Activated B cell treated with CpG ODN at 0.5 μM for 24 hours (primary cell): ENCODE results near the gene CDC42SE2. TPM values are rescaled to one million over a fixed set of nuclear protein-coding genes. Genes with fewer than 3 reads are reported as not detected.
A peak's percentile ranks its signal among the peaks of the same experiment; 100 is the strongest.

Experiments used
- ATAC-seq: fragments of 200-7000 bp; cut with Tn5 transposase; one replicate; pipeline ENCODE4 v1.10.0; 2021; ENCODE audit warnings: low read depth, mild to moderate bottlenecking, moderate library complexity
- CTCF ChIA-PET: fragments of 350-600 bp; sonication (Branson Sonifier 250); formaldehyde crosslinking; loops from one replicate; lab custom pipeline; 2021; ENCODE audit warnings: antibody characterized with exemption; lab: Charles Lee
- POLR2A ChIA-PET: fragments of 350-600 bp; sonication (Branson Sonifier 250); formaldehyde crosslinking; loops from one replicate; lab custom pipeline; 2021; ENCODE audit warnings: antibody characterized with exemption; lab: Charles Lee
- DNase-seq: peaks from one replicate; pipeline ENCODE4 v3.0.0; 2022
- H3K27ac Mint-ChIP-seq: one replicate; pipeline ENCODE4 v1.8.0; 2020; ENCODE audit warnings: mixed read lengths
- H3K27me3 Mint-ChIP-seq: one replicate; pipeline ENCODE4 v1.8.0; 2021; ENCODE audit warnings: mixed read lengths
- H3K36me3 Mint-ChIP-seq: one replicate; pipeline ENCODE4 v1.8.0; 2021; ENCODE audit warnings: low read depth, mixed read lengths
- H3K4me1 Mint-ChIP-seq: one replicate; pipeline ENCODE4 v1.8.0; 2021; ENCODE audit warnings: mixed read lengths
- H3K4me3 Mint-ChIP-seq: one replicate; pipeline ENCODE4 v1.8.0; 2020; ENCODE audit warnings: mild to moderate bottlenecking, mixed read lengths
- H3K9me3 Mint-ChIP-seq: one replicate; pipeline ENCODE4 v1.8.0; 2020; ENCODE audit warnings: mixed read lengths
- intact Hi-C: fragments of 100-400 bp; cut with micrococcal nuclease; formaldehyde crosslinking; loops from one replicate; pipeline ENCODE4 v1.15.1; 2024
- total RNA-seq: library from RNA; stranded (reverse); gene quantifications from 2 replicates; pipeline ENCODE4 v1.2.3, GENCODE V29; 2022
- TF ChIP-seq, protein P1 (sequence below): fragments of 200-600 bp; IDR thresholded peaks from one replicate; pipeline ENCODE4 v1.8.0; 2022; ENCODE audit warnings: antibody characterized with exemption, mild to moderate bottlenecking

CDC42SE2 gene
- total RNA-seq, 1 donor from 2014 or later = 122 TPM

DNA sequence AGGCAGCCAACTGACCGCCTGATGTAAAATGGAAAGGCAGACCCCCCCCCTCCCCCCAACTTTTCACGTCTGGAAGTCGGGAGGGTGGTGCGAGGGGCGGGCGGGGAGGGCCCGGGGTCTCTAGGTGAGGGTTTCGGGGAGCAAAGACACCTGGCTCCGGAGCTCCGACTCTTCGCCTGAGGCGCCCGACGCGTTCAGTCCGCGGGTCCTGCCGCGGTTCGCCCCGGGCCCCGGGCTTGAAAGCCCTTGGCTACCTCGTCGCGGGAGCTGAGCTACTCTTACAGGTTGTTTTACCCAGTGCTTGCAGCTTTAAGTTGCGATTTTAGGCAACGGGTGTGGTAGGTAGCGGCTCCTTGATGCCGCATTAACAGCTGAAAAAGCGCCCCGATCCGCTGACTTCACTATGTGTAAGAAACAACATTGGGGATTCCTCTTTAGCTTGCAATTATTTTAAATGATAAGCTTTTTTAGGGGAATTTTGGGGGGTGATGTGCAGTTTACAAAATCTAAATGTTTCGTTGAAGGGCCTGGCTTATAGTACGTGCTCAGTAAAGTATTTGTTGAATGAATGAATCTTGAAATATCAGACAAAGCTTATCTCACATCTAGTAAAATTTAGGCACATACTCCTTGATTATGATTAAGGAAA lies 722 bp downstream of the CDC42SE2 start:
- Mint-ChIP-seq H3K36me3 (peaks cover 16% of the 10 kb centered on the region), H3K4me1 (peaks cover 46% of the 10 kb centered on the region)
- CTCF ChIA-PET = interaction anchor here (0.7 to 5.0 kb wide), 14 partner anchors 9 to 118 kb away, joined by 3 to 43 read pairs (median 5); no protein-coding TSS in a partner anchor

DNA sequence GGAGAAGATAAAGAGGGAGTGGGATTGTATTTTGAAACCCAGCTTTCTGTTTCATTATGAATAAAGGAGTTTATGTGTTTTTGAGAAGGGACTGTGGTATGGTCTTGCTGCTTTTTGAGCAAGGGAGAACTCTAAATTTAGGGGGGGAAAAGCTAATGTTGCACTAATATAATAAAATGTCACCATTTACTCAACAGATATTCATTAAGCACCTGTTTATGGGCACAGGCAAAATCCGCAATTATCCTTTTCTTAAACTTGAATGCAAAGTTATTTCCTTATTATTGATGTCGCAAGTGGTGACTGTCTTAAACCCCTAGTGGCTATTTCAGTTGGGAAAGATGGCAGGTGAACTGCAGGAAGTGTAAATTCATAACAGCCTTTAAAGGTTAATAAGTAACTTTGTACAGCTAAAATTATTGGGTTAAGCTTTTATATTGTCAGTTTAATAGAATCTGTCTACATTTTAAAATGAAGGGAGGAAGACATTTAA lies 1.5 kb downstream of the CDC42SE2 start:
- ATAC-seq = no peak
- Mint-ChIP-seq H3K4me1 (peaks cover 53% of the 10 kb centered on the region), H3K4me3 (peak overlapping the region; percentile 85)

More for the DNA sequence above, 722 bp downstream of the CDC42SE2 start:
- ATAC-seq (peak; percentile 1), DNase-seq (peak; percentile 44)
- Mint-ChIP-seq H3K27ac (peak overlapping the region; percentile 87), H3K27me3 (no peaks in the 10 kb centered on the region), H3K4me3 (peak overlapping the region; percentile 85), H3K9me3 (no peaks in the 10 kb centered on the region)
- TF ChIP-seq, protein P1, sequence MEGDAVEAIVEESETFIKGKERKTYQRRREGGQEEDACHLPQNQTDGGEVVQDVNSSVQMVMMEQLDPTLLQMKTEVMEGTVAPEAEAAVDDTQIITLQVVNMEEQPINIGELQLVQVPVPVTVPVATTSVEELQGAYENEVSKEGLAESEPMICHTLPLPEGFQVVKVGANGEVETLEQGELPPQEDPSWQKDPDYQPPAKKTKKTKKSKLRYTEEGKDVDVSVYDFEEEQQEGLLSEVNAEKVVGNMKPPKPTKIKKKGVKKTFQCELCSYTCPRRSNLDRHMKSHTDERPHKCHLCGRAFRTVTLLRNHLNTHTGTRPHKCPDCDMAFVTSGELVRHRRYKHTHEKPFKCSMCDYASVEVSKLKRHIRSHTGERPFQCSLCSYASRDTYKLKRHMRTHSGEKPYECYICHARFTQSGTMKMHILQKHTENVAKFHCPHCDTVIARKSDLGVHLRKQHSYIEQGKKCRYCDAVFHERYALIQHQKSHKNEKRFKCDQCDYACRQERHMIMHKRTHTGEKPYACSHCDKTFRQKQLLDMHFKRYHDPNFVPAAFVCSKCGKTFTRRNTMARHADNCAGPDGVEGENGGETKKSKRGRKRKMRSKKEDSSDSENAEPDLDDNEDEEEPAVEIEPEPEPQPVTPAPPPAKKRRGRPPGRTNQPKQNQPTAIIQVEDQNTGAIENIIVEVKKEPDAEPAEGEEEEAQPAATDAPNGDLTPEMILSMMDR = no peak
- intact Hi-C loops = loop anchor here (1.0 to 10.0 kb wide), 3 partner anchors 11 to 530 kb away; partner anchors contain the start of gene FNIP1
- POLR2A ChIA-PET = interaction anchor here (0.5 to 6.8 kb wide), 38 partner anchors 8 to 224 kb away, joined by 3 to 190 read pairs (median 6); partner anchors contain the start of gene HINT1

GRCh38 chr5:131266370-131267060 lies 2.7 kb downstream of the CDC42SE2 start:
- H3K27ac Mint-ChIP-seq = peak overlapping the region; percentile 80
- peaks cover 26% of the 10 kb centered on the region for H3K36me3 Mint-ChIP-seq
- CTCF ChIA-PET = interaction anchor here (0.9 to 5.0 kb wide), 9 partner anchors 8 to 126 kb away, joined by 3 to 43 read pairs (median 6); no protein-coding TSS in a partner anchor
- POLR2A ChIA-PET = interaction anchor here (0.6 to 6.8 kb wide), 14 partner anchors 9 to 124 kb away, joined by 3 to 190 read pairs (median 30); partner anchors contain the start of gene HINT1
- no peaks in the 10 kb centered on the region for H3K27me3 Mint-ChIP-seq
- no peak for ATAC-seq
- H3K4me3 Mint-ChIP-seq = peak overlapping the region; percentile 72
- peaks cover 65% of the 10 kb centered on the region for H3K4me1 Mint-ChIP-seq
- intact Hi-C loops = loop anchor here (10.0 kb wide), 1 partner anchor 528 kb away; the partner anchor contains the start of gene FNIP1
- TF ChIP-seq, protein P1 = no peak
- no peak for DNase-seq
- no peaks in the 10 kb centered on the region for H3K9me3 Mint-ChIP-seq

More for the DNA sequence above, 1.5 kb downstream of the CDC42SE2 start:
- TF ChIP-seq, protein P1 = no peak
- ChIA-PET CTCF (interaction anchor here (0.6 to 5.0 kb wide), 15 partner anchors 9 to 151 kb away, joined by 3 to 43 read pairs (median 5); no protein-coding TSS in a partner anchor), POLR2A (interaction anchor here (0.8 to 6.8 kb wide), 20 partner anchors 9 to 113 kb away, joined by 3 to 190 read pairs (median 20); partner anchors contain the start of gene HINT1)
- no peaks in the 10 kb centered on the region for H3K27me3 Mint-ChIP-seq
- DNase-seq = no peak
- H3K27ac Mint-ChIP-seq = peak overlapping the region; percentile 87
- no peaks in the 10 kb centered on the region for H3K9me3 Mint-ChIP-seq
- peaks cover 16% of the 10 kb centered on the region for H3K36me3 Mint-ChIP-seq
- intact Hi-C loops = loop anchor here (1.0 to 10.0 kb wide), 2 partner anchors 10 to 529 kb away; partner anchors contain the start of gene FNIP1

- no peak overlapping the region for H3K27ac Mint-ChIP-seq
- no peaks in the 10 kb centered on the region for H3K27me3 Mint-ChIP-seq
- H3K9me3 Mint-ChIP-seq = no peaks in the 10 kb centered on the region
- ATAC-seq = no peak
- TF ChIP-seq, protein P1 = no peak
- intact Hi-C loops = loop anchor here (10.0 kb wide), 1 partner anchor 526 kb away; the partner anchor contains the start of gene FNIP1
- ChIA-PET POLR2A (interaction anchor here (0.7 kb wide), 1 partner anchor 106 kb away, joined by 4 read pairs; no protein-coding TSS in a partner anchor), CTCF (interaction anchor here (1.7 kb wide), 1 partner anchor 113 kb away, joined by 5 read pairs; no protein-coding TSS in a partner anchor)
- no peak overlapping the region for H3K4me3 Mint-ChIP-seq
- H3K4me1 Mint-ChIP-seq = peaks cover 74% of the 10 kb centered on the region
- peaks cover 32% of the 10 kb centered on the region for H3K36me3 Mint-ChIP-seq
- no peak for DNase-seq
Observed at GRCh38 chr5:131268758-131269370, 5.0 kb downstream of the CDC42SE2 start.
